H1 (cell line): ENCODE results near the gene INPP4A. TPM values are rescaled to one million over a fixed set of nuclear protein-coding genes. Genes with fewer than 3 reads are reported as not detected.
A peak's percentile ranks its signal among the peaks of the same experiment; 100 is the strongest.

Source experiments
- CTCF ChIA-PET: fragments of 300-600 bp; sonication (Branson Sonifier 250); formaldehyde crosslinking; loops from one replicate; lab custom pipeline; 2021; ENCODE audit not compliant: partially characterized antibody; lab: Charles Lee
- POLR2A ChIA-PET: fragments of 300-600 bp; sonication (Branson Sonifier 250); formaldehyde crosslinking; loops from one replicate; lab custom pipeline; 2021; ENCODE audit warnings: inconsistent platforms; ENCODE audit not compliant: partially characterized antibody; lab: Charles Lee
- DNase-seq, 2 experiments: peaks; one replicate each; pipeline versions ENCODE4 v3.0.0 to v3.0.0-alpha.2; 2010 to 2022; ENCODE audit warnings: low spot score in 2 of 2, low read depth in 1 of 2, mixed read lengths in 1 of 2
- FAIRE-seq: peaks from 2 replicates; lab custom pipeline; 2011; peaks lifted over from hg19 to GRCh38; lab: Jason Lieb, UNC
- H2AFZ ChIP-seq: 2 replicates; pipeline ENCODE4 v1.8.1; 2012; ENCODE audit warnings: low read length, inconsistent platforms
- H2AK5ac ChIP-seq: 2 replicates; pipeline ENCODE4 v1.6.1; 2013; ENCODE audit warnings: low read depth, low read length
- H2BK120ac ChIP-seq: replicated peaks from 2 replicates; pipeline ENCODE3; 2013; ENCODE audit warnings: low read depth, low read length, inconsistent platforms
- H2BK12ac ChIP-seq: 2 replicates; pipeline ENCODE4 v1.6.1; 2013; ENCODE audit warnings: low read depth, low read length
- H2BK15ac ChIP-seq: 2 replicates; pipeline ENCODE4 v1.6.1; 2013; ENCODE audit warnings: low read length
- H2BK20ac ChIP-seq: 2 replicates; pipeline ENCODE4 v1.6.1; 2013; ENCODE audit warnings: low read length
- H2BK5ac ChIP-seq: 2 replicates; pipeline ENCODE4 v1.6.1; 2013; ENCODE audit warnings: low read depth, low read length
- H3K14ac ChIP-seq: 2 replicates; pipeline ENCODE4 v1.6.1; 2013; ENCODE audit warnings: inconsistent platforms; ENCODE audit not compliant: insufficient read length
- H3K18ac ChIP-seq: 2 replicates; pipeline ENCODE4 v1.6.1; 2013; ENCODE audit warnings: low read length; ENCODE audit errors: extremely low read depth
- H3K23ac ChIP-seq: 2 replicates; pipeline ENCODE4 v1.6.1; 2013; ENCODE audit warnings: inconsistent platforms; ENCODE audit not compliant: insufficient read length
- H3K23me2 ChIP-seq: 2 replicates; pipeline ENCODE4 v1.6.1; 2013; ENCODE audit warnings: low read depth, low read length
- H3K27ac ChIP-seq: 2 replicates; pipeline ENCODE4 v1.6.1; 2011; ENCODE audit warnings: low read depth, low read length, inconsistent platforms
- H3K27me3 ChIP-seq, 4 experiments: replicated peaks in 1 of 4; 1 replicate in 1 of 4; 2 replicates in 3 of 4; pipeline versions ENCODE4 v1.6.1 to v1.8.1; 2011 to 2013; ENCODE audit warnings: low read length in 3 of 4, mild to moderate bottlenecking in 3 of 4, inconsistent platforms in 2 of 4, mixed read lengths in 2 of 4, moderate library complexity in 1 of 4; ENCODE audit not compliant: control insufficient read depth in 3 of 4, insufficient read depth in 3 of 4; ENCODE audit errors: extremely low read depth in 1 of 4
- H3K36me3 ChIP-seq, 4 experiments: 2 replicates each; pipeline versions ENCODE4 v1.6.1 to v1.8.1; 2011 to 2013; ENCODE audit warnings: mild to moderate bottlenecking in 4 of 4, low read length in 3 of 4, moderate library complexity in 2 of 4, control low read depth in 1 of 4, inconsistent platforms in 1 of 4; ENCODE audit not compliant: insufficient read depth in 4 of 4, control insufficient read depth in 2 of 4
- H3K4ac ChIP-seq: replicated peaks from 2 replicates; pipeline ENCODE3; 2013; ENCODE audit warnings: low read length, low read depth, mixed read lengths, inconsistent platforms; ENCODE audit not compliant: insufficient read length
- H3K4me1 ChIP-seq, 4 experiments: replicated peaks in 1 of 4; 1 replicate in 1 of 4; 2 replicates in 3 of 4; pipeline versions ENCODE4 v1.6.1 to v1.8.1; 2011 to 2013; ENCODE audit warnings: low read length in 3 of 4, inconsistent platforms in 2 of 4, mixed read lengths in 1 of 4; ENCODE audit not compliant: insufficient read depth in 4 of 4, control insufficient read depth in 3 of 4
- H3K4me2 ChIP-seq, 2 experiments: 2 replicates each; pipeline versions ENCODE4 v1.6.1 to v1.8.1; 2011 to 2013; ENCODE audit warnings: low read depth in 2 of 2, low read length in 2 of 2, control low read depth in 1 of 2, inconsistent platforms in 1 of 2, mild to moderate bottlenecking in 1 of 2; ENCODE audit not compliant: insufficient read depth in 1 of 2
- H3K4me3 ChIP-seq, 4 experiments: fragments of 200-600, 300-600 bp in 1 of 4; sonication (generic), shearing (Covaris generic), sonication (Bioruptor Twin) in 1 of 4; 2 replicates each; pipeline versions ENCODE4 v1.5.1 to v1.8.1; 2011 to 2016; ENCODE audit warnings: low read length in 4 of 4, low read depth in 3 of 4, control low read depth in 2 of 4, inconsistent platforms in 2 of 4, mild to moderate bottlenecking in 2 of 4, mixed read lengths in 1 of 4, moderate library complexity in 1 of 4; ENCODE audit not compliant: insufficient read depth in 2 of 4; ENCODE audit errors: extremely low read depth in 1 of 4
- H3K56ac ChIP-seq: replicated peaks from 2 replicates; pipeline ENCODE3; 2013; ENCODE audit warnings: low read depth, mild to moderate bottlenecking, mixed read lengths, low read length, inconsistent platforms; ENCODE audit not compliant: insufficient read length
- H3K79me1 ChIP-seq: 2 replicates; pipeline ENCODE4 v1.6.1; 2013; ENCODE audit warnings: low read depth, low read length, control low read depth
- H3K79me2 ChIP-seq, 2 experiments: 2 replicates each; pipeline versions ENCODE4 v1.6.1 to v1.8.1; 2012 to 2013; ENCODE audit warnings: low read length in 2 of 2, mild to moderate bottlenecking in 2 of 2, inconsistent platforms in 1 of 2; ENCODE audit not compliant: insufficient read depth in 2 of 2, control insufficient read depth in 1 of 2
- H3K9ac ChIP-seq, 4 experiments: replicated peaks in 1 of 4; 1 replicate in 1 of 4; 2 replicates in 3 of 4; pipeline versions ENCODE4 v1.6.1 to v1.8.1; 2011 to 2013; ENCODE audit warnings: low read depth in 3 of 4, low read length in 3 of 4, control low read depth in 2 of 4, mild to moderate bottlenecking in 2 of 4, moderate library complexity in 2 of 4, inconsistent platforms in 1 of 4; ENCODE audit errors: extremely low read depth in 1 of 4
- H3K9me3 ChIP-seq, 2 experiments: 2 replicates each; pipeline versions ENCODE4 v1.6.1 to v1.8.1; 2012 to 2013; ENCODE audit warnings: mild to moderate bottlenecking in 2 of 2, moderate library complexity in 2 of 2, control low read depth in 1 of 2, inconsistent platforms in 1 of 2, low read depth in 1 of 2, low read length in 1 of 2, mixed read lengths in 1 of 2; ENCODE audit not compliant: insufficient read depth in 2 of 2
- H4K20me1 ChIP-seq, 2 experiments: replicated peaks in 1 of 2; 2 replicates each; pipeline versions ENCODE3 to v1.8.1; 2011 to 2013; ENCODE audit warnings: inconsistent platforms in 2 of 2, low read length in 2 of 2, mild to moderate bottlenecking in 1 of 2; ENCODE audit not compliant: insufficient read depth in 2 of 2, control insufficient read depth in 1 of 2
- H4K5ac ChIP-seq: 2 replicates; pipeline ENCODE4 v1.6.1; 2013; ENCODE audit warnings: low read length, low read depth, mixed read lengths, inconsistent platforms; ENCODE audit not compliant: insufficient read length
- H4K8ac ChIP-seq: 2 replicates; pipeline ENCODE4 v1.8.0; 2013; ENCODE audit warnings: mild to moderate bottlenecking, moderate library complexity, low read length, inconsistent platforms; ENCODE audit not compliant: insufficient read depth; ENCODE audit errors: extremely low read depth
- H4K91ac ChIP-seq: replicated peaks from 2 replicates; pipeline ENCODE3; 2013; ENCODE audit warnings: low read length, mixed read lengths, inconsistent platforms; ENCODE audit not compliant: insufficient read length
- CEBPB ChIP-seq: IDR thresholded peaks from 2 replicates; pipeline ENCODE4 v1.6.1; 2012; ENCODE audit warnings: low read depth, low read length
- WGBS, 2 experiments: shearing (Covaris generic) in 1 of 2; methylation state at CpG; one replicate each; pipeline versions ENCODE4 v1.1.6 to v1.1.7; 2013 to 2015; ENCODE audit warnings: low lambda C conversion rate in 2 of 2, mixed read lengths in 2 of 2, inconsistent platforms in 1 of 2, low coverage in 1 of 2, missing lambda C conversion rate in 1 of 2; ENCODE audit not compliant: insufficient replicate concordance in 2 of 2, insufficient coverage in 1 of 2, insufficient read length in 1 of 2; ENCODE audit errors: extremely low coverage in 1 of 2, missing lambda C conversion rate in 1 of 2; 5-methylcytosine and 5-hydroxymethylcytosine counted together
- polyA plus RNA-seq, 7 experiments: library from polyadenylated mRNA; depleted of rRNA in 3 of 7; stranded (reverse) in 5 of 7; unstranded in 2 of 7; fragments of >200 nt in 5 of 7; fragments of 200-250 nt in 2 of 7; gene quantifications; 1 replicate in 5 of 7; 2 replicates in 1 of 7; 4 replicates in 1 of 7; pipeline versions ENCODE4 v1.2.1 to v1.2.3, GENCODE V29; 2011 to 2013; ENCODE audit warnings: missing spikeins in 2 of 7, mixed read lengths in 2 of 7
- total RNA-seq: library from RNA; stranded (reverse); fragmentation: NEBNext Ultra II Directional; extraction: Animal tissue kit (Norgen Biotek cat#: 25700); gene quantifications from 2 replicates; pipeline ENCODE4 v1.2.1, GENCODE V29; 2021
- TF ChIP-seq, protein P1 (sequence below): IDR thresholded peaks from 2 replicates; pipeline ENCODE4 v1.6.1; 2012; ENCODE audit warnings: low read length, inconsistent platforms

Gene INPP4A
- total and polyA plus RNA-seq, 2 of the 8 experiments (the other 6 are each of a cell fraction or from before 2014, with no cell fraction given) = 25.6 to 34.3 TPM

DNA sequence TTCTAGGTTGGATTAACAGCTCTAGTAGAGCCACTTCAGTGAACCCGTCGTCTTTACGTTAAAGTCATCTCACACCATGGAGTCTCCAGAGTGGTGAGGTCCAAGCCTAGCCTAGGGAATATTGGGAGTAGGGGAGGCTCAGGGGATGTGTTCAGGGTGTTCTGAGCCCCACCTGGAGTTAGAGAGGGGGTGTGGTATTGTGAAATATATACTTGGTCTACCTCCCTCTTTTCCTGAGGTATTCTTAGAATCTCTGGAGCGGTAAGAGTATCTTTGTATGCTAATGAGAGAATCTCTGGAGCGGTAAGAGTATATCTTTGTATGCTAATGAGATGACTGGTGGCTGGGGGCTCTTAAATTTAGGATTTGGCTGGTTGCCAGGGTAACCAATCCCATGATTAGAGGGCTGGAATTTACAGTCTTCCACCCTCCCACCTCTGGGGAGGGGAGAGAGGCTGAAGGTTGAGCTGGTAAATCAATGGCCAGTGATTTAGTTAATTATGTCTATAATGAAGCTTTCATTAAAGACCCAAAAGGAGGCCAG lies 69.5 kb downstream of the INPP4A start:
- Histone ChIP-seq H3K4me3 (no peak overlapping the region), H3K9ac (no peak overlapping the region), H2BK15ac (no peak overlapping the region), H3K23ac (no peak overlapping the region), H3K14ac (no peak overlapping the region), H2AFZ (no peak overlapping the region), H3K18ac (no peak overlapping the region), H3K56ac (no peak overlapping the region), H3K4me2 (no peak overlapping the region), H3K36me3 (peaks cover 0 to 1% (median 0%) of the 10 kb centered on the region in 4 experiments; a peak in 2 of 8 replicates), H3K23me2 (peaks cover 2% of the 10 kb centered on the region; the same call in 1 of the 2 replicates), H2BK5ac (no peak overlapping the region), H2BK20ac (no peak overlapping the region), H3K79me2 (peaks cover 0 to 42% of the 10 kb centered on the region in 2 experiments; a peak in 2 of 4 replicates), H2AK5ac (no peak overlapping the region), H4K20me1 (peaks cover 3 to 9% of the 10 kb centered on the region in 2 experiments), H4K8ac (no peak overlapping the region), H3K27ac (no peak overlapping the region), H3K4me1 (peaks cover 0 to 3% (median 0%) of the 10 kb centered on the region in 4 experiments; a peak in 4 of 7 replicates), H3K27me3 (no peaks in the 10 kb centered on the region), H4K91ac (no peak overlapping the region), H3K9me3 (no peaks in the 10 kb centered on the region), H2BK12ac (no peak overlapping the region), H3K79me1 (peaks cover 10% of the 10 kb centered on the region), H4K5ac (no peak overlapping the region), H3K4ac (no peak overlapping the region), H2BK120ac (no peak overlapping the region)
- WGBS, 2 experiments = 96% methylated on average over 5 of the region's 5 CpGs; no CpG with 5 or more reads in 1 of the 2 experiments
- TF ChIP-seq, protein P1, sequence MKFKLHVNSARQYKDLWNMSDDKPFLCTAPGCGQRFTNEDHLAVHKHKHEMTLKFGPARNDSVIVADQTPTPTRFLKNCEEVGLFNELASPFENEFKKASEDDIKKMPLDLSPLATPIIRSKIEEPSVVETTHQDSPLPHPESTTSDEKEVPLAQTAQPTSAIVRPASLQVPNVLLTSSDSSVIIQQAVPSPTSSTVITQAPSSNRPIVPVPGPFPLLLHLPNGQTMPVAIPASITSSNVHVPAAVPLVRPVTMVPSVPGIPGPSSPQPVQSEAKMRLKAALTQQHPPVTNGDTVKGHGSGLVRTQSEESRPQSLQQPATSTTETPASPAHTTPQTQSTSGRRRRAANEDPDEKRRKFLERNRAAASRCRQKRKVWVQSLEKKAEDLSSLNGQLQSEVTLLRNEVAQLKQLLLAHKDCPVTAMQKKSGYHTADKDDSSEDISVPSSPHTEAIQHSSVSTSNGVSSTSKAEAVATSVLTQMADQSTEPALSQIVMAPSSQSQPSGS = no peak
- TF ChIP-seq CEBPB = 0 out of 2 replicates have a peak, but pooled peaks have one; percentile 27
- FAIRE-seq (no peak), DNase-seq (no peak)
- POLR2A ChIA-PET = interaction anchor here (0.7 kb wide), 1 partner anchor 9 kb away, joined by 3 read pairs; no protein-coding TSS in a partner anchor
- CTCF ChIA-PET = interaction anchor here (0.9 to 2.8 kb wide), 4 partner anchors 13 to 43 kb away, joined by 3 to 20 read pairs (median 3); no protein-coding TSS in a partner anchor
